GM23338 (cell line): ENCODE measurements around the gene PRDM7. TPM values are rescaled to one million over a fixed set of nuclear protein-coding genes. Genes with fewer than 3 reads are reported as not detected.

Source experiments
- ETS1 ChIP-seq: IDR thresholded peaks from 2 replicates; pipeline ENCODE4 v1.6.1; 2016; ENCODE audit warnings: antibody characterized with exemption
- EZH2phosphoT487 ChIP-seq: fragments of 200-600 bp; sonication (generic); IDR thresholded peaks from one replicate; pipeline ENCODE4 v1.8.1; 2018; ENCODE audit warnings: antibody characterized with exemption; ENCODE audit not compliant: unreplicated experiment
- NANOG ChIP-seq: IDR thresholded peaks from 2 replicates; pipeline ENCODE4 v1.6.1; 2016; ENCODE audit warnings: antibody characterized with exemption, borderline replicate concordance
- POLR2AphosphoS5 ChIP-seq: IDR thresholded peaks from 2 replicates; pipeline ENCODE4 v1.6.1; 2016; ENCODE audit warnings: antibody characterized with exemption, low read depth
- REST ChIP-seq: IDR thresholded peaks from one replicate; pipeline ENCODE4 v1.6.1; 2018; ENCODE audit warnings: antibody characterized with exemption; ENCODE audit not compliant: unreplicated experiment
- ZNF114 ChIP-seq: fragments of 250-450 bp; sonication (Bioruptor Pico); IDR thresholded peaks from 2 replicates; pipeline ENCODE4 v1.5.0; 2020; ENCODE audit warnings: mild to moderate bottlenecking, moderate library complexity
- ZNF331 ChIP-seq: fragments of 250-450 bp; sonication (Bioruptor Pico); IDR thresholded peaks from 2 replicates; pipeline ENCODE4 v1.5.0; 2020; ENCODE audit warnings: low read depth, mild to moderate bottlenecking, moderate library complexity
- ZNF462 ChIP-seq: fragments of 250-450 bp; sonication (Bioruptor Pico); IDR thresholded peaks from 2 replicates; pipeline ENCODE4 v1.5.0; 2020; ENCODE audit warnings: mild to moderate bottlenecking, moderate library complexity
- polyA plus RNA-seq: library from polyadenylated mRNA; unstranded; fragments of >200 nt; fragmentation: Nextera tagmentation; extraction: Ambion mirVana; gene quantifications from 2 replicates; pipeline ENCODE4 v1.2.1, GENCODE V29; 2016
- total RNA-seq: library from RNA; depleted of rRNA; stranded (reverse); fragments of >200 nt; shearing (Covaris generic); gene quantifications from 2 replicates; pipeline ENCODE4 v1.2.3, GENCODE V29; 2014

The PRDM7 gene
- total and polyA plus RNA-seq, 2 experiments from 2014 or later: 0.08 TPM; not detected in 1

GRCh38 chr16:90078579-90078895 lies 1.4 kb upstream of the PRDM7 start (continued):
- TF ChIP-seq ZNF462 (CRISPR knock-in tag) (no peak), ETS1 (no peak), POLR2AphosphoS5 (no peak), ZNF114 (CRISPR knock-in tag) (no peak), EZH2phosphoT487 (no peak), REST (no peak), ZNF331 (no peak), NANOG (no peak)
